ENCODE data around the gene ARNT2.

GRCh38 chr15:80559320-80559693 lies 155.1 kb downstream of the ARNT2 start:
- no peak for TF ChIP-seq CTCF (IDR thresholded peaks at IDR 0.05)
- no peak for TF ChIP-seq ZFX (IDR thresholded peaks at IDR 0.05; ENCODE audit: borderline replicate concordance)

Measured in 22Rv1 (cell line).